Subcutaneous abdominal adipose tissue (tissue), 5 donors: ENCODE measurements around the gene SYK.

Experiments
- H3K27ac ChIP-seq: one replicate; pipeline ENCODE4 v1.7.0; 2013; ENCODE audit warnings: low read depth, mild to moderate bottlenecking, inconsistent platforms, low read length, moderate library complexity
- H3K27me3 ChIP-seq, 5 donors: one replicate each; pipeline ENCODE4 v1.7.0; 2013; ENCODE audit warnings: low read length in 5 of 5, inconsistent platforms in 1 of 5; ENCODE audit not compliant: control insufficient read depth in 5 of 5, insufficient read depth in 4 of 5
- H3K36me3 ChIP-seq, 5 donors: one replicate each; pipeline ENCODE4 v1.7.0; 2013; ENCODE audit warnings: low read length in 5 of 5; ENCODE audit not compliant: control insufficient read depth in 5 of 5, insufficient read depth in 5 of 5
- H3K4me1 ChIP-seq, 5 donors: one replicate each; pipeline ENCODE4 v1.7.0; 2013; ENCODE audit warnings: low read length in 5 of 5, mild to moderate bottlenecking in 3 of 5, moderate library complexity in 1 of 5; ENCODE audit not compliant: control insufficient read depth in 5 of 5, insufficient read depth in 5 of 5
- H3K4me3 ChIP-seq, 5 donors: one replicate each; pipeline ENCODE4 v1.7.0; 2013; ENCODE audit warnings: low read length in 5 of 5, low read depth in 1 of 5
- H3K9ac ChIP-seq, 5 donors: one replicate each; pipeline ENCODE4 v1.7.0; 2013; ENCODE audit warnings: low read length in 5 of 5, mild to moderate bottlenecking in 4 of 5, moderate library complexity in 3 of 5
- H3K9me3 ChIP-seq, 5 donors: one replicate each; pipeline ENCODE4 v1.7.0; 2013; ENCODE audit warnings: low read length in 5 of 5; ENCODE audit not compliant: control insufficient read depth in 5 of 5
- donor health status: healthy.
- donor health status: healthy.
- donor health status: healthy.
- donor health status: healthy.
- donor health status: healthy.

Gene SYK

DNA sequence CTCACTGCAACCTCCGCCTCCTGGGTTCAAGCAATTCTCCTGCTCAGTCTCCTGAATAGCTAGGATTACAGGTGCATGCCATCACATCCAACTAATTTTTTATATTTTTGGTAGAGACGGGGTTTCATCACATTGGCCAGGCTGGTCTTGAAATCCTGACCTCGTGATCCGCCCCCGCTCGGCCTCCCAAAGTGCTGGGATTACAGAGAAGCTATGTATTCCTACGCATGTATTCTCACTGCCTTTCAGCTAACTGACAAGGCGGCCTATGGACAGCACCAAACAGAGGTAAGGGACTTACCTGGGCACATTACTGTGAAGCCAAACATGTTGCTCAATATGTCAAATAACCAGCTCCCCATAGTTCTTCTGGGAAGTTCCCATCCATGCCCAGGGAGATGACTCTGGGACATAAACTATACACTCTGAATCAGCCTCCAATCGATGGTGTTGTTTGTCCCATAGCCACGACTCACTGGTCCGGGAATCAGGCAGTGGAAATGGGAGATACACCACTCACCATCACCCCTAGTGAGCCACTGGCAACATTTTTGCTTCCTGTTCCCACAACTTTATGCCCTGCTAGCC, 114.6 kb downstream of the SYK start:
- no peaks in the 10 kb centered on the region for H3K36me3 ChIP-seq
- no peaks in the 10 kb centered on the region for H3K9me3 ChIP-seq
- H3K27ac ChIP-seq, result no peak overlapping the region
- H3K9ac ChIP-seq, result no peak overlapping the region
- peaks cover 0 to 19% (median 15%) of the 10 kb centered on the region in 5 donors for H3K4me1 ChIP-seq
- H3K27me3 ChIP-seq, result peaks cover 0 to 5% (median 0%) of the 10 kb centered on the region in 5 donors
- H3K4me3 ChIP-seq, result no peak overlapping the region

DNA sequence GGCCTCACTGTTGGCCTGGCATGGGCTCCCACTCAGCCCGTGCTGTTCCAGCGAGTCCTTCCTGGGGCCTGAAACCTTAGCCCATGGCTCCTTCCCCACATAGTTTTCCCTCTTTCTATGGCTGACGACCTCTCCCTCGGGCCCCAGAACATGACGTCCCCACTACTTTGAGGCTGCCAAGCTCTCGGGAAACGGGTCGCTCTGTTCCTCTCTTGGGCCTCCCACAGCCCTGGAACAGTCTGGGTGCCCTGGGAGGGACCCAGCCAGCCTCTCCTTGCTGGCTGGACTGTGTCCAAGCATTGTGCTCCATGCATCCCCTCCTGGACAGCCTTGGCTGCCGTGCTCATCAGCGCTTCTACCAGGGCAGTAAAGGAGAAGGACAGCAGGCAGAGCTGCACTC, 118.3 kb downstream of the SYK start:
- no peak overlapping the region for H3K9ac ChIP-seq

DNA sequence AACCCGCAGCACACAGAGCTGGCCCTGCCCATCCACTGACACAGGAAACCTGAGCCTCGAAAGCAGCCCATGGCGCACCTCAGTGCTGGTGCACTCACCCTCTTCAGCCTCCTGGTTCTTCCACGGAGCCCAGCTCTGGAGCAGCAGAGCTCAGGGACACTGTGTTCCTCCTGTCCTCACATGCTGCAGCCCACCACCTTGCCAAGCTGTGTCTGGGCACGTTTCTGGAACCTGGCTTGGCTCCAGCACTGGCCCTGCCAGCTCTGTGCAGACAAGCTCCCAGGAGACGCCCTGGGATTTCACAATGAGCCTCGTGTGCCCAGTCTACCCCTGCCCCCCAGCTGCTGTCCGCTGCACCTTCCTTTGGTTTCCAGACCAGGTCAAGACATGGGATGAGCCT, 119.5 kb downstream of the SYK start:
- Histone ChIP-seq H3K4me3 (no peak overlapping the region), H3K36me3 (no peaks in the 10 kb centered on the region), H3K9me3 (no peaks in the 10 kb centered on the region), H3K27me3 (no peaks in the 10 kb centered on the region), H3K9ac (no peak overlapping the region), H3K4me1 (peaks cover 0 to 29% (median 19%) of the 10 kb centered on the region in 5 donors), H3K27ac (no peak overlapping the region)

More for the DNA sequence above, 118.3 kb downstream of the SYK start:
- no peaks in the 10 kb centered on the region for H3K9me3 ChIP-seq
- no peak overlapping the region for H3K4me3 ChIP-seq
- H3K27me3 ChIP-seq, result no peaks in the 10 kb centered on the region
- no peak overlapping the region for H3K27ac ChIP-seq
- H3K4me1 ChIP-seq, result peaks cover 0 to 29% (median 19%) of the 10 kb centered on the region in 5 donors
- no peaks in the 10 kb centered on the region for H3K36me3 ChIP-seq

DNA sequence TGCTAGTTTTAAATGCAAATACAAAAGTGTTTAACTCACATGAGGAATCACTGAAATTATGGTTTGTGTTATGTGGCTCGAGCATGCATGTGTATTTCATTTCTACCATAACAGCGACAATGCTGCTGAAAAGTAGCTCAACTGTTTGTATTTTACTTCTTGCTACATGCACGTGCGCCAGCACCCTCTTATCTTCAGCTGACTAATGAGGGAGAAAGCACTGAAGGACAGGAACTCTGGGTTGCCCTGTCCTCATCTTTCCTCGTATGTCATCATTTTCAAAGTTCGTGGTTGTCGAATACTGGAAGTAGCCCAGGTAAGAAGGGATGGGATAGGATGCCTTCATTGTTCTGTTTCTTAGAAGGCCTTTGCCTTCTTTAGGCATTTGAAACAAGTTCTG, 120.3 kb downstream of the SYK start:
- H3K27me3 ChIP-seq, result no peaks in the 10 kb centered on the region
- peaks cover 0 to 29% (median 19%) of the 10 kb centered on the region in 5 donors for H3K4me1 ChIP-seq
- H3K27ac ChIP-seq, result no peak overlapping the region
- no peak overlapping the region for H3K4me3 ChIP-seq
- H3K9me3 ChIP-seq, result no peaks in the 10 kb centered on the region
- no peaks in the 10 kb centered on the region for H3K36me3 ChIP-seq
- H3K9ac ChIP-seq, result no peak overlapping the region

DNA sequence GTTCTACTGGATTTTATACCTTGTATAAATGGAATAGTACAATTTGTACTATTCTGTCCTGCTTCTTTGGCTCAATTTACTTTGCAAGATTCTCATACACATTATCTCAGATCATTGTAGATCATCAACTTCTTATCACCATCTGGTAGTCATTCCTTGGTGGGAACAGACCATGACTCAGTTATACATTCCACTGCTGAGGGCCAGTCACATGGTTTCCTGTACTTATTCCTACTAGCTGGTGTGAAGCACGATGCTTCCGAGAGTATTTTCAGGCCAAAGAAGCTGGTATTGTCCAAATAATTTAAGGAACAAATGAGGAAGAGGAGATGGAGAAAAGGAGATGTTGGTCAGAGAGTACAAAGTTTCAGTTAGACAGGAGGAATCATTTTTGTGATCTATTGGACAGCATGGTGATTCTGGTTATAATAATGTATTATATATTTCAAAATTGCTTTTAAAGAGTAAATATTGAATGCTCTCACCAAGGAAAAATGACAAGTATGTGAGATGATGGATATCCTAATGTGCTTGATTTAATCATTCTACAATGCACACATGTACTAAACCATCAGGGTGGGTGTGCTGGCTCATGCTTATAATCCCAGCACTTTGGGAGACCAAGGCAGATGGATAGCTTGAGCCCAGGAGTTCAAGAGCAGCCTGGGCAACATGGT, 124.1 kb downstream of the SYK start:
- Histone ChIP-seq H3K4me1 (peaks cover 0 to 16% (median 9%) of the 10 kb centered on the region in 5 donors), H3K36me3 (no peaks in the 10 kb centered on the region), H3K9me3 (no peaks in the 10 kb centered on the region), H3K4me3 (no peak overlapping the region), H3K9ac (no peak overlapping the region), H3K27ac (no peak overlapping the region), H3K27me3 (no peaks in the 10 kb centered on the region)

DNA sequence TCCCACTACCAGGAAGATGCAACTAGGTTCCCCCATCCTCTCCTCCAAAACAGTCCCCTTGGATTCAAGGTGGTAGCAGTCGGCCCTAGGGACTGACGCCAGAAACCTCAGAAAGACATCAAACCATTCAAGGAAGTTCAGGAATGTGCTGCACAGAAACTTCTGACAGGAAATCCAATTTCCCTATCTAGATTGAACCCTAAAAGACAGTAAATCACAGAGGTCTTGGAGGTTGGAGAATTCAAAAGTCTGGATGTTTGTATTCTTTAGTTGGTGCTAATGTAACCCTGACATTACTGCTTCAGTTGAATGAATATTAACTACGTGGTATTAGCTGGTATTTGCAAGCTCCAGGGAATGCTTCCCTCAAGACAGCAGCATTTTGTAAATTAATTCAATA, 125.3 kb downstream of the SYK start:
- no peak overlapping the region for H3K27ac ChIP-seq
- H3K4me3 ChIP-seq, result no peak overlapping the region
- no peaks in the 10 kb centered on the region for H3K36me3 ChIP-seq
- peaks cover 0 to 5% (median 0%) of the 10 kb centered on the region in 5 donors for H3K4me1 ChIP-seq
- H3K9me3 ChIP-seq, result no peaks in the 10 kb centered on the region
- H3K9ac ChIP-seq, result no peak overlapping the region
- H3K27me3 ChIP-seq, result no peaks in the 10 kb centered on the region

DNA sequence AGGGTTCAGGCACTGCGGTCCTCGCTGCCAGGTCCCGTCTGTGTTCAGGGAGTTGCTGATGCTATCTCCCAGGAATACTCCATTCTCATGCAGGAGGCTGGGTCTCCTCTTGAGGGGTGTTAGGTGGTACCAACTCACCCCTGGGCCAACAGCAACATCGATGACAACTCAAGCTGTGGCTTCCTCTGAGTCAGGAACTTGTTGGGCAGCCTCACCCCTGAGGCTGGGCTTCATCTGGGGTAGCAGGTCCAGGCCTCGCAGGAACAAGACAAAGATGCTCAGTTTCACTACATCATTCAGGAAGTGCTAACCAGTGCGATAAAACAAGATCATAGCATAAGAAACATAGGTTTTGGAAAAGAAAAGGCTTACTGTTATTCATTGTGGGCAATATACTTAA, 125.9 kb downstream of the SYK start:
- H3K4me1 ChIP-seq, result peaks cover 0 to 5% (median 0%) of the 10 kb centered on the region in 5 donors
- H3K27me3 ChIP-seq, result no peaks in the 10 kb centered on the region
- no peaks in the 10 kb centered on the region for H3K36me3 ChIP-seq
- H3K27ac ChIP-seq, result no peak overlapping the region
- H3K4me3 ChIP-seq, result no peak overlapping the region
- H3K9me3 ChIP-seq, result no peaks in the 10 kb centered on the region
- no peak overlapping the region for H3K9ac ChIP-seq

DNA sequence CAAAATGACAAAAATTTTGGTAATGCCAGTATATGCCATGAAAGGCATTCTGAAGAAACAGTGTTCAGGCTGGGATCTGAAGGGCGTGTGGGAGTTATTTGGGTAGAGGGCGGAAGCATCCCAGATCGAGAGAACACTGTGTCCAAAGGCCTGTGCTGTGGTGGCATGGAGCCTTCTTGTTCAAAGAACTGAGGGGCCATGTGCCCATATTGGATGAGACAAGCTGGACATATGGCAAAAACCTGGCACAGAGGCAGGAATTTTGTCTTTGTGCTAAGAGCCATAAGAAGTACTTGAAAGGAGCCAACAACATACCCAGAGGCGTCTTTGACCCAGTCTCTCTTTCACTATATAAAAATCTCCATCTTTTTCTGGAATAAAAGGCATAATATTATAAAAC, 128.0 kb downstream of the SYK start:
- no peaks in the 10 kb centered on the region for H3K36me3 ChIP-seq
- no peak overlapping the region for H3K27ac ChIP-seq
- no peaks in the 10 kb centered on the region for H3K27me3 ChIP-seq
- H3K4me1 ChIP-seq, result no peaks in the 10 kb centered on the region
- no peak overlapping the region for H3K4me3 ChIP-seq
- H3K9me3 ChIP-seq, result no peaks in the 10 kb centered on the region
- H3K9ac ChIP-seq, result no peak overlapping the region

DNA sequence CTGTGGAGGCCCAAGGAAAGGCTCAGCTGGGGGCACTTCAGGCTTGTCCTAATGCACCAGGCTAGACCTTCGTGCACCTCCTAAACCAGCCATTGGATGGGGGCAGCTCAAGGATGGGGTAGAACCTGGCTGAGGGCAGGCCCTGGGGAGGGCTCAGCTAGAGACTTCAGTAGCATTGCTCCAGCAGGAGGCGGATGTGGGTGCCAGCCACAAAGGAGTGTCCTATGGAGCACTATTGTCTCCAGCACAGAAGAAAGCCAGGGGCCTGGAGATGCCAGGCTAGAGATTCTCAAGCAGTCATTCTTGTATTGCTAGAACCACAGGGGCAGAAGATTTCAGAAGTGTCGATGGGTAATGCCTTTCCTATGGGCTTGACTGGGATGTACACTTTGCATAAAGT, 131.8 kb downstream of the SYK start:
- H3K9me3 ChIP-seq, result no peaks in the 10 kb centered on the region
- H3K4me3 ChIP-seq, result no peak overlapping the region
- H3K27ac ChIP-seq, result no peak overlapping the region
- H3K9ac ChIP-seq, result no peak overlapping the region
- no peaks in the 10 kb centered on the region for H3K4me1 ChIP-seq
- no peaks in the 10 kb centered on the region for H3K36me3 ChIP-seq
- H3K27me3 ChIP-seq, result peaks cover 0 to 3% (median 0%) of the 10 kb centered on the region in 5 donors

DNA sequence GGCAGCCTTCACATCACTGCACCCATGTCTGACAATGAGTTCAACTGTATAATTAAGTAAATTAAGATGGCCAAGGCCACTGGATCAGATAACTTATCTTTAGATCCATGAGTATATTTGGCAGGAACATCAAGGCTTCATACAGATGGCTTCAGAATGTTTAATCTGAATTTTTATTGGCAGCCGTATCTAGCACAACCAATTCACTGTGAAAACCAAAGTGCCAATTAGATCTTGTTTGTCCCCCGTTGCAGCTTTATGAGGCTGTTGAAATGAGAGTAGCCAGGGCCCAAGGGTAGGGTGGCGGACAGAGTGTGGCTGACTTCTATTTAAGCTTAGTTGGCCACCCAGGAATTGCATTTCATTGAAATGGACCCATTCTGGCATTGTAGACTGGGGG, 137.7 kb downstream of the SYK start:
- Histone ChIP-seq H3K4me1 (no peaks in the 10 kb centered on the region), H3K9ac (no peak overlapping the region), H3K9me3 (peaks cover 5 to 12% (median 7%) of the 10 kb centered on the region in 5 donors), H3K27ac (no peak overlapping the region), H3K27me3 (peaks cover 0 to 3% (median under 1%) of the 10 kb centered on the region in 5 donors), H3K4me3 (no peak overlapping the region), H3K36me3 (no peaks in the 10 kb centered on the region)
